Amygdala (tissue), 56 donors: ENCODE data around the gene CIROP.
"Not testable (repeated sequence)": the region's sequence is repeated elsewhere in the genome, so short reads cannot be mapped to it uniquely, and the experiment has no call there.

Experiments
- DNase-seq, 56 donors: peaks; one replicate each; lab custom pipeline; 2025; lab: John Stamatoyannopoulos, UW

The CIROP gene

GRCh38 chr14:23115039-23115731, 10.4 kb upstream of the CIROP start:
- no peak for DNase-seq

- no peak for DNase-seq
These were observed 9.9 kb upstream of the CIROP start for GRCh38 chr14:23114669-23115038.

GRCh38 chr14:23114120-23114458, 9.3 kb upstream of the CIROP start:
- DNase-seq: no peak

- no peak for DNase-seq
These were observed 8.8 kb upstream of the CIROP start for GRCh38 chr14:23113431-23114119.

GRCh38 chr14:23112359-23113178, 7.8 kb upstream of the CIROP start:
- no peak for DNase-seq

GRCh38 chr14:23110579-23111365, 6.0 kb upstream of the CIROP start:
- no peak for DNase-seq

GRCh38 chr14:23109769-23110168, 5.0 kb upstream of the CIROP start:
- no peak for DNase-seq

GRCh38 chr14:23108169-23108568, 3.4 kb upstream of the CIROP start:
- not testable (repeated sequence) for DNase-seq

GRCh38 chr14:23107620-23108019, 2.8 kb upstream of the CIROP start:
- DNase-seq: not testable (repeated sequence)

GRCh38 chr14:23106747-23107045, 1.9 kb upstream of the CIROP start:
- DNase-seq: no peak

- no peak for DNase-seq
These were observed 597 bp upstream of the CIROP start for GRCh38 chr14:23105348-23105824.

- no peak for DNase-seq
These were observed 659 bp downstream of the CIROP start for GRCh38 chr14:23104070-23104590.

- DNase-seq: no peak
These were observed 1.2 kb downstream of the CIROP start for GRCh38 chr14:23103581-23103980.

GRCh38 chr14:23102801-23103200, 2.0 kb downstream of the CIROP start:
- peak in 12 of 56 donors; percentile 9 to 61 (median 34) for DNase-seq

- no peak for DNase-seq
These were observed 2.7 kb downstream of the CIROP start for GRCh38 chr14:23101986-23102625.

GRCh38 chr14:23101213-23101970, 3.4 kb downstream of the CIROP start:
- no peak for DNase-seq

GRCh38 chr14:23099212-23099861, 5.5 kb downstream of the CIROP start:
- no peak for DNase-seq

GRCh38 chr14:23097786-23098185, 7.0 kb downstream of the CIROP start:
- no peak for DNase-seq
